ENCODE results near the gene ZNF408. TPM values are rescaled to one million over a fixed set of nuclear protein-coding genes. Genes with fewer than 3 reads are reported as not detected.
"Not testable (repeated sequence)": the region's sequence is repeated elsewhere in the genome, so short reads cannot be mapped to it uniquely, and the experiment has no call there.

The ZNF408 gene
- total RNA-seq, 2 donors from 2014 or later = 10.5 to 15.1 TPM

- Mint-ChIP-seq H3K4me3 (peak overlapping the region; percentile 9), H3K27me3 (no peaks in the 10 kb centered on the region), H3K27ac (peak overlapping the region; percentile 64), H3K4me1 (peaks cover 14% of the 10 kb centered on the region), H3K9me3 (no peaks in the 10 kb centered on the region), H3K36me3 (ENCODE audit: low read depth) (peaks cover 63% of the 10 kb centered on the region)
- ATAC-seq (replicated peaks) = no peak
Measured at GRCh38 chr11:46697723-46698122, 3.1 kb upstream of the ZNF408 start.

GRCh38 chr11:46698597-46698996, 2.2 kb upstream of the ZNF408 start:
- Mint-ChIP-seq H3K4me3 (peak overlapping the region; percentile 97), H3K27ac (peak overlapping the region; percentile 64), H3K4me1 (peaks cover 15% of the 10 kb centered on the region), H3K36me3 (ENCODE audit: low read depth) (peaks cover 63% of the 10 kb centered on the region), H3K27me3 (no peaks in the 10 kb centered on the region), H3K9me3 (no peaks in the 10 kb centered on the region)
- no peak for ATAC-seq (replicated peaks)

DNA sequence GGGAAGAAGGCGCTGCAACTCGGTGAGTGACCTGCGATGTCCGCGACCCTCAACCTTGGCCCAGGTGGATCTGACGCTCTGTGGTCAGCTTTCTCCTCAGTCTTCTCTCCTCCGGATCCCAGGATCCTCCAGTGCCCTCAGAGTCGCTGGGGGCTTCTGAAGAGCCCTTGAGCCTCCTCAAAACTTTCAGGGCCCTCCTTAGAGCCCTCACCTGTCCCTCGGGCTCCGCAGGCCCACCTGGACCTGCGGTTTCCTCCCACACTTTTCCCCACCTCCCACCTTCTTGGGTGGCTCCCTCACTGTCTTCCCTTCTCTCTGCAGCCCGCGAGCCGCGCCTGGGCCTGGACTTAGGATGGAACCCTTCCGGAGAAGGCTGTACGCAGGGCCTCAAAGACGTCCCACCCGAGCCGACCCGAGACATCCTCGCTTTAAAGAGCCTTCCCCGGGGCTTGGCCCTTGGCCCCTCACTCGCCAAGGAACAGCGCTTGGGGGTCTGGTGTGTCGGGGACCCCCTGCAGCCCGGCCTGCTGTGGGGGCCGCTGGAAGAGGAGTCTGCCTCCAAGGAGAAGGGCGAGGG, 335 bp downstream of the ZNF408 start:
- H3K4me3 Mint-ChIP-seq = peak overlapping the region; percentile 97
- peak overlapping the region; percentile 98 for H3K27ac Mint-ChIP-seq
- no peaks in the 10 kb centered on the region for H3K9me3 Mint-ChIP-seq
- H3K4me1 Mint-ChIP-seq = peaks cover 15% of the 10 kb centered on the region
- no peaks in the 10 kb centered on the region for H3K27me3 Mint-ChIP-seq
- peaks cover 61% of the 10 kb centered on the region for H3K36me3 Mint-ChIP-seq (ENCODE audit: low read depth)
- no peak for ATAC-seq (replicated peaks)

GRCh38 chr11:46705070-46705688, 4.3 kb downstream of the ZNF408 start:
- no peak for ATAC-seq (replicated peaks)
- no peak overlapping the region for H3K27ac Mint-ChIP-seq
- no peak overlapping the region for H3K4me3 Mint-ChIP-seq
- H3K9me3 Mint-ChIP-seq = no peaks in the 10 kb centered on the region
- H3K4me1 Mint-ChIP-seq = peaks cover 10% of the 10 kb centered on the region
- H3K36me3 Mint-ChIP-seq (ENCODE audit: low read depth) = peaks cover 75% of the 10 kb centered on the region
- no peaks in the 10 kb centered on the region for H3K27me3 Mint-ChIP-seq

GRCh38 chr11:46706886-46707285, 6.1 kb downstream of the ZNF408 start:
- Mint-ChIP-seq H3K27me3 (no peaks in the 10 kb centered on the region), H3K4me3 (no peak overlapping the region), H3K9me3 (no peaks in the 10 kb centered on the region), H3K36me3 (ENCODE audit: low read depth) (peaks cover 58% of the 10 kb centered on the region), H3K27ac (no peak overlapping the region), H3K4me1 (peaks cover 5% of the 10 kb centered on the region)
- ATAC-seq (replicated peaks) = no peak

DNA sequence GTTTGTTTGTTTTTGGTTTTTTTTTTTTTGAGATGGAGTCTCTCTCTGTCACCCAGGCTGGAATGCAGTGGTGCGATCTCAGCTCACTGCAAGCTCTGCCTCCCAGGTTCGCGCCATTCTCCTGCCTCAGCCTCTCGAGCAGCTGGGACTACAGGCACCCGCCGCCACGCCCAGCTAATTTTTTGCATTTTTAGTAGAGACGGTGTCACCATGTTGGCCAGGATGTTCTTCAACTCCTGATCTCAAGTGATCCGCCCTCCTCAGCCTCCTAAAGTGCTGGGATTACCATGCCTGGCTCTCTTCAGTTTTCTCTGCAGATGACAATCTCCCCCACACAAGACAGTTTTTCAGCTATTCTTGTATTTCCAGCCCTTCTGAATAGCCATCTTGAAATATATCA, 8.5 kb downstream of the ZNF408 start:
- peaks cover 34% of the 10 kb centered on the region for H3K36me3 Mint-ChIP-seq (ENCODE audit: low read depth)
- H3K9me3 Mint-ChIP-seq; ATAC-seq (replicated peaks); H3K27ac Mint-ChIP-seq; H3K4me1 Mint-ChIP-seq; H3K4me3 Mint-ChIP-seq; H3K27me3 Mint-ChIP-seq: not testable (repeated sequence)

DNA sequence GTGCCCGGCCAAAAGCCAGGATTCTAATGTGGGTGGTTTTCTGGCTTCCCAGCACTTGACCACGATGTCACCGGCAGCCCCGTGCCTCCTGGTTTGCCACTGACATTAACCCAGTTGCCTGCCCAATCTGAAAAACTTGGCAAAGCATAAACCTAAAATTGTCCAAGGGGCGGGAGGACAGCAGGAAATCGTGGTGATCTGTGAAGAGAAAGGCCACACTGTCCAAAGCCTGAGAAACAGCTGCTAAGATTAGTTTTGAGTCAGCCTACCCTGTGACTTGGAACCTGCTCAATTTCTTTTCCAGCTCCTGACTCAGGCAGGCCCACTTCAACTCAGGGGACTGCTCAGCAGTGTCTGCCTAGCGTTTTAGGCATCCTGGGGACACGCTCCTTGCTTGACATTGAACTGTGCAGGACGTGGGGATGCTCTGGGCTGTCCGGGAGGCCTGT, 10.0 kb downstream of the ZNF408 start:
- Mint-ChIP-seq H3K27me3 (no peaks in the 10 kb centered on the region), H3K4me1 (no peaks in the 10 kb centered on the region), H3K27ac (no peak overlapping the region), H3K9me3 (no peaks in the 10 kb centered on the region), H3K36me3 (ENCODE audit: low read depth) (peaks cover 21% of the 10 kb centered on the region), H3K4me3 (no peak overlapping the region)
- ATAC-seq (replicated peaks) = no peak

DNA sequence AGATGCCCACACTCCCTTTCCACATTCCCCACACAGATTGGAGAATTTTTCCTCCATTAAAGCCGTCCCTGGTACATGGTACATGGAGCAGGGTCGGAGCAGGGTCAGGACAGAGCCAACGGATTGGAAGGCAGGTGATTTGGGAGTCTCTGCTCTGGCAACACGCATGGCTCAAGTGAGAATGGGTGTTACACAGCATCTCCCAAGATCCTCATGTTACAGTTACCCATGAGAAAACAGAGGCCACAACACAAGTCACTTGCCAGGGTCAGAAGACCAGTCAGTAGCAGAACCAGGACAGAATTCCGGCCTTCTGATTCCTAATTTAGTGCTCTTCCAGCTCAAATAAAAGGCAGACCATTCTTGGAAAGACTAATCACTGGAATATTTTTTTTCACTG, 10.5 kb downstream of the ZNF408 start:
- Mint-ChIP-seq H3K36me3 (ENCODE audit: low read depth) (peaks cover 16% of the 10 kb centered on the region), H3K9me3 (no peaks in the 10 kb centered on the region), H3K27ac (no peak overlapping the region), H3K4me1 (no peaks in the 10 kb centered on the region), H3K27me3 (no peaks in the 10 kb centered on the region), H3K4me3 (no peak overlapping the region)
- no peak for ATAC-seq (replicated peaks)

GRCh38 chr11:46712874-46713576, 12.2 kb downstream of the ZNF408 start:
- H3K36me3 Mint-ChIP-seq (ENCODE audit: low read depth) = no peaks in the 10 kb centered on the region
- no peaks in the 10 kb centered on the region for H3K27me3 Mint-ChIP-seq
- H3K27ac Mint-ChIP-seq = no peak overlapping the region
- H3K4me1 Mint-ChIP-seq = no peaks in the 10 kb centered on the region
- no peak for ATAC-seq (replicated peaks)
- no peak overlapping the region for H3K4me3 Mint-ChIP-seq
- H3K9me3 Mint-ChIP-seq = no peaks in the 10 kb centered on the region

DNA sequence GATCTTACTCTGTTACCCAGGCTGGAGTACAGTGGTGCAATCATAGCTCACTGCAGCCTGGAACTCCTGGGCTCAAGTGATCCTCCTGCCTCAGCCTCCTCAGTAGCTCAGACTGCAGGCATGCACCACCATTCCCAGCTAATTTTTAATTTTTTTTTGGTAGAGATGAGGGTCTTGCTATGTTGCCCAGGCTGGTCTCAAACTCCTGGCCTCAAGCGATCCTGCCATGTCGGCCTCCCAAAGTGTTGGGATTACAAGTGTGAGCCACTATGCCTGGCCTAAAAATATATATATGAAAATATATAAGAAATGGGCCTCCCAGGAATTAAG, 17.0 kb downstream of the ZNF408 start:
- not testable (repeated sequence) for H3K36me3 Mint-ChIP-seq (ENCODE audit: low read depth); H3K9me3 Mint-ChIP-seq; H3K27ac Mint-ChIP-seq; H3K27me3 Mint-ChIP-seq; ATAC-seq (replicated peaks); H3K4me3 Mint-ChIP-seq; H3K4me1 Mint-ChIP-seq

GRCh38 chr11:46718155-46719019, 17.6 kb downstream of the ZNF408 start:
- no peaks in the 10 kb centered on the region for H3K27me3 Mint-ChIP-seq
- H3K9me3 Mint-ChIP-seq = no peaks in the 10 kb centered on the region
- ATAC-seq (replicated peaks) = peak; percentile 23
- no peaks in the 10 kb centered on the region for H3K36me3 Mint-ChIP-seq (ENCODE audit: low read depth)
- H3K4me3 Mint-ChIP-seq = no peak overlapping the region
- H3K4me1 Mint-ChIP-seq = peaks cover 5% of the 10 kb centered on the region
- no peak overlapping the region for H3K27ac Mint-ChIP-seq

- no peak for ATAC-seq (replicated peaks)
- Mint-ChIP-seq H3K36me3 (ENCODE audit: low read depth) (no peaks in the 10 kb centered on the region), H3K4me3 (no peak within 1 kb of the TSS), H3K27me3 (no peaks in the 10 kb centered on the region), H3K4me1 (peaks cover 5% of the 10 kb centered on the region), H3K9me3 (no peaks in the 10 kb centered on the region), H3K27ac (no peak within 1 kb of the TSS)
Measured at GRCh38 chr11:46719048-46719542, 18.3 kb downstream of the ZNF408 start, which contains the start of gene F2. F2 (plus strand) TSS chr11:46719213; CDS start chr11:46719236, 23 bp downstream.

- H3K4me3 Mint-ChIP-seq = no peak overlapping the region
- peaks cover 5% of the 10 kb centered on the region for H3K4me1 Mint-ChIP-seq
- ATAC-seq (replicated peaks) = no peak
- H3K27me3 Mint-ChIP-seq = no peaks in the 10 kb centered on the region
- no peaks in the 10 kb centered on the region for H3K36me3 Mint-ChIP-seq (ENCODE audit: low read depth)
- H3K27ac Mint-ChIP-seq = no peak overlapping the region
- no peaks in the 10 kb centered on the region for H3K9me3 Mint-ChIP-seq
Measured at GRCh38 chr11:46719543-46720218, 18.9 kb downstream of the ZNF408 start.

GRCh38 chr11:46721286-46721685, 20.5 kb downstream of the ZNF408 start:
- ATAC-seq (replicated peaks) = no peak
- Mint-ChIP-seq H3K27me3 (no peaks in the 10 kb centered on the region), H3K36me3 (ENCODE audit: low read depth) (no peaks in the 10 kb centered on the region), H3K9me3 (no peaks in the 10 kb centered on the region), H3K27ac (no peak overlapping the region), H3K4me1 (peaks cover 5% of the 10 kb centered on the region), H3K4me3 (no peak overlapping the region)
